ENCODE measurements around the gene PVALEF. TPM values are rescaled to one million over a fixed set of nuclear protein-coding genes. Genes with fewer than 3 reads are reported as not detected.

The PVALEF gene
- total RNA-seq, 2 donors from 2014 or later: not detected

DNA sequence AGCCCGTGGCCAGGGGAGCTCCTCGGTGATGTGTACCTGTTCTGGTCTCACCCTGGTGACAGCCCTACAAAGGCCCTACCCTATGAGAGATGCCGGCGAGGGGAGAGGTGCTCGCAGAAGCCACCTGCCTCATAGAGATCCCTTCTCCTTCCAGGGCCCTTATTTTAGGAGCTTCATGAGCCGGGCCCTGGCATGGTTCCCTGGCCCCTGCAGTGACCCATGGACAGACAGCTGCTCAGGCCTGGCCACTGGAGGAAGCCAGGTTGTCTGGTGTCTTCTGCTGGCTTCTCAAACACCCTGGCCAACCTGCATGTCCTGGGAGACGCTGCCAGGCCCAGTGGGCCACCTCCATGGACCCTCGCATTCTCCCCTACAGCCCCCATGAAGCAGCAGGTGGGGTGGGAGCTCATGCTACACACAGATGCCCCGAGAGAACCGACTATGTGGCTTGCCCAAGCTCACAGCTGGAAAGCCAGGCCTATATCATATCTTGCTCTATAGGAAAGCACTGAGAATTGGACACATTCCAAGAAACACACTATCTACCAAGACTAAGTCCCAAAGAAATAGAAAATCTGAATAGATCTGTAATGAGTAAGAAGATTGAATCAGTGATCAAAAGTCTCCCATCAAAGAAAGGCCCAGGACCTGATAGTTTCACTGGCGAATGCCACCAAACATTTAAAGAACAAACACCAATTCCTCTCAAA, 7.9 kb downstream of the PVALEF start:
- Histone ChIP-seq H3K27me3 (no peaks in the 10 kb centered on the region), H3K9me3 (no peaks in the 10 kb centered on the region), H3K4me3 (no peak overlapping the region), H3K9ac (ENCODE audit: low read depth in 2 of 2, low read length in 2 of 2) (no peak overlapping the region), H3K27ac (no peak overlapping the region), H3K4me1 (no peaks in the 10 kb centered on the region), H3K36me3 (no peaks in the 10 kb centered on the region)
- DNase-seq: no peak
- TF ChIP-seq, protein P1, sequence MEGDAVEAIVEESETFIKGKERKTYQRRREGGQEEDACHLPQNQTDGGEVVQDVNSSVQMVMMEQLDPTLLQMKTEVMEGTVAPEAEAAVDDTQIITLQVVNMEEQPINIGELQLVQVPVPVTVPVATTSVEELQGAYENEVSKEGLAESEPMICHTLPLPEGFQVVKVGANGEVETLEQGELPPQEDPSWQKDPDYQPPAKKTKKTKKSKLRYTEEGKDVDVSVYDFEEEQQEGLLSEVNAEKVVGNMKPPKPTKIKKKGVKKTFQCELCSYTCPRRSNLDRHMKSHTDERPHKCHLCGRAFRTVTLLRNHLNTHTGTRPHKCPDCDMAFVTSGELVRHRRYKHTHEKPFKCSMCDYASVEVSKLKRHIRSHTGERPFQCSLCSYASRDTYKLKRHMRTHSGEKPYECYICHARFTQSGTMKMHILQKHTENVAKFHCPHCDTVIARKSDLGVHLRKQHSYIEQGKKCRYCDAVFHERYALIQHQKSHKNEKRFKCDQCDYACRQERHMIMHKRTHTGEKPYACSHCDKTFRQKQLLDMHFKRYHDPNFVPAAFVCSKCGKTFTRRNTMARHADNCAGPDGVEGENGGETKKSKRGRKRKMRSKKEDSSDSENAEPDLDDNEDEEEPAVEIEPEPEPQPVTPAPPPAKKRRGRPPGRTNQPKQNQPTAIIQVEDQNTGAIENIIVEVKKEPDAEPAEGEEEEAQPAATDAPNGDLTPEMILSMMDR (IDR thresholded peaks at IDR 0.05): no peak
- intact Hi-C loops (cut with DNase I): no loop called here

GRCh38 chr17:81173762-81174155, 8.5 kb downstream of the PVALEF start:
- Histone ChIP-seq H3K36me3 (no peaks in the 10 kb centered on the region), H3K27me3 (no peaks in the 10 kb centered on the region), H3K9me3 (no peaks in the 10 kb centered on the region), H3K4me3 (no peak overlapping the region), H3K4me1 (no peaks in the 10 kb centered on the region), H3K9ac (ENCODE audit: low read depth in 2 of 2, low read length in 2 of 2) (no peak overlapping the region), H3K27ac (no peak overlapping the region)
- no peak for DNase-seq
- TF ChIP-seq, protein P1 (IDR thresholded peaks at IDR 0.05): no peak
- intact Hi-C loops (cut with DNase I): no loop called here

DNA sequence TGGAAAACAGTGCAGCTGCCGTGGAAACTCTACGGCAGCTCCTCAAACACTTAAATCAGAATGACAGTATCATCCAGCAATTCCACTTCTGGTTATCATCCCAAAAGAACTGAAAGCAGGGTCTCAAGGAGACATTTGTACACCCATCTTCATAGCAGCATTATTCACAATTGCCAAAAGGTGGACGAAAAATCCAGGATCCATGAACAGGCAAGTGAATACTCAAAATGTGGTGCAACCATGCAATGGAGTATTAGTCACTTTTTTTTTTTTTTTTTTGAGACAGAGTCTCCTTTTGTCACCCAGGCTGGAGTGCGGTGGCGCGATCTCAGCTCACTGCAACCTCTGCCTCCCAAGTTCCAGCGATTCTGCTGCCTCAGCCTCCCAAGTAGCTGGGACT, 11.4 kb downstream of the PVALEF start:
- no peak for DNase-seq
- Histone ChIP-seq H3K27me3 (no peaks in the 10 kb centered on the region), H3K9me3 (no peaks in the 10 kb centered on the region), H3K9ac (ENCODE audit: low read depth in 2 of 2, low read length in 2 of 2) (no peak overlapping the region), H3K4me3 (no peak overlapping the region), H3K4me1 (no peaks in the 10 kb centered on the region), H3K36me3 (no peaks in the 10 kb centered on the region), H3K27ac (no peak overlapping the region)
- TF ChIP-seq, protein P1 (IDR thresholded peaks at IDR 0.05): no peak
- intact Hi-C loops (cut with DNase I): no loop called here

- Histone ChIP-seq H3K4me3 (no peak overlapping the region), H3K36me3 (no peaks in the 10 kb centered on the region), H3K27me3 (no peaks in the 10 kb centered on the region), H3K9ac (ENCODE audit: low read depth in 2 of 2, low read length in 2 of 2) (no peak overlapping the region), H3K27ac (no peak overlapping the region), H3K4me1 (no peaks in the 10 kb centered on the region), H3K9me3 (no peaks in the 10 kb centered on the region)
- intact Hi-C loops (cut with DNase I): no loop called here
- TF ChIP-seq, protein P1 (IDR thresholded peaks at IDR 0.05): no peak
- DNase-seq: no peak
These were observed 13.1 kb downstream of the PVALEF start for GRCh38 chr17:81178136-81179091.

GRCh38 chr17:81179220-81179619, 13.9 kb downstream of the PVALEF start:
- intact Hi-C loops (cut with DNase I): no loop called here
- Histone ChIP-seq H3K36me3 (no peaks in the 10 kb centered on the region), H3K27me3 (no peaks in the 10 kb centered on the region), H3K9me3 (no peaks in the 10 kb centered on the region), H3K9ac (ENCODE audit: low read depth in 2 of 2, low read length in 2 of 2) (no peak overlapping the region), H3K4me3 (no peak overlapping the region), H3K4me1 (no peaks in the 10 kb centered on the region), H3K27ac (no peak overlapping the region)
- DNase-seq: no peak
- TF ChIP-seq, protein P1 (IDR thresholded peaks at IDR 0.05): no peak

Measured in colonic mucosa (tissue), 4 donors.